Astrocyte (in vitro differentiated cells and primary cell): ENCODE data around the gene FBN3. TPM values are rescaled to one million over a fixed set of nuclear protein-coding genes. Genes with fewer than 3 reads are reported as not detected.

Experiments
- DNase-seq: peaks from one replicate; pipeline ENCODE4 v3.0.0-alpha.2; 2010; ENCODE audit warnings: low read depth
- FAIRE-seq: peaks from 2 replicates; lab custom pipeline; 2011; peaks lifted over from hg19 to GRCh38; lab: Jason Lieb, UNC
- H2AFZ ChIP-seq: 2 replicates; pipeline ENCODE4 v1.6.0; 2012; ENCODE audit warnings: low read depth, low read length, inconsistent platforms
- H3K27ac ChIP-seq: 2 replicates; pipeline ENCODE4 v1.5.1; 2011; ENCODE audit warnings: low read depth, low read length, inconsistent platforms
- H3K27me3 ChIP-seq: 2 replicates; pipeline ENCODE4 v1.6.0; 2011; ENCODE audit warnings: low read length, inconsistent platforms; ENCODE audit not compliant: insufficient read depth
- H3K36me3 ChIP-seq: 2 replicates; pipeline ENCODE4 v1.5.1; 2011; ENCODE audit warnings: low read length, inconsistent platforms; ENCODE audit not compliant: insufficient read depth
- H3K4me1 ChIP-seq: 2 replicates; pipeline ENCODE4 v1.5.1; 2011; ENCODE audit warnings: low read length, inconsistent platforms; ENCODE audit not compliant: insufficient read depth
- H3K4me2 ChIP-seq: 2 replicates; pipeline ENCODE4 v1.6.0; 2012; ENCODE audit warnings: low read length, inconsistent platforms
- H3K4me3 ChIP-seq: 2 replicates; pipeline ENCODE4 v1.5.1; 2011; ENCODE audit warnings: low read depth, mild to moderate bottlenecking, low read length, inconsistent platforms; ENCODE audit not compliant: insufficient read depth
- H3K79me2 ChIP-seq: 2 replicates; pipeline ENCODE4 v1.6.0; 2012; ENCODE audit warnings: mild to moderate bottlenecking, low read length, inconsistent platforms; ENCODE audit not compliant: insufficient read depth
- H3K9ac ChIP-seq: 2 replicates; pipeline ENCODE4 v1.6.0; 2012; ENCODE audit warnings: mild to moderate bottlenecking, low read length, inconsistent platforms
- H3K9me3 ChIP-seq: 2 replicates; pipeline ENCODE4 v1.5.1; 2012; ENCODE audit warnings: low read depth, mild to moderate bottlenecking, low read length, inconsistent platforms; ENCODE audit not compliant: insufficient read depth
- H4K20me1 ChIP-seq: 2 replicates; pipeline ENCODE4 v1.6.0; 2012; ENCODE audit warnings: low read length, inconsistent platforms; ENCODE audit not compliant: insufficient read depth
- H3K27ac Mint-ChIP-seq: one replicate; pipeline ENCODE4 v1.8.0; 2021; ENCODE audit warnings: mild to moderate bottlenecking, mixed read lengths; ENCODE audit not compliant: unreplicated experiment
- H3K27me3 Mint-ChIP-seq: one replicate; pipeline ENCODE4 v1.8.0; 2021; ENCODE audit warnings: low read depth, mixed read lengths; ENCODE audit not compliant: unreplicated experiment
- H3K36me3 Mint-ChIP-seq: one replicate; pipeline ENCODE4 v1.8.0; 2021; ENCODE audit warnings: low read depth, mixed read lengths; ENCODE audit not compliant: unreplicated experiment
- H3K4me1 Mint-ChIP-seq: one replicate; pipeline ENCODE4 v1.8.0; 2021; ENCODE audit warnings: low read depth, mixed read lengths; ENCODE audit not compliant: unreplicated experiment
- H3K4me3 Mint-ChIP-seq: one replicate; pipeline ENCODE4 v1.8.0; 2021; ENCODE audit warnings: mild to moderate bottlenecking, moderate library complexity, mixed read lengths; ENCODE audit not compliant: unreplicated experiment
- H3K9me3 Mint-ChIP-seq: one replicate; pipeline ENCODE4 v1.8.0; 2021; ENCODE audit warnings: mild to moderate bottlenecking, mixed read lengths; ENCODE audit not compliant: unreplicated experiment
- CTCF ChIP-seq: IDR thresholded peaks from 2 replicates; pipeline ENCODE4 v1.5.1; 2011; ENCODE audit warnings: low read depth, mild to moderate bottlenecking, inconsistent platforms, low read length, moderate library complexity; ENCODE audit not compliant: insufficient read depth
- EZH2 ChIP-seq: IDR thresholded peaks from 2 replicates; pipeline ENCODE4 v1.6.1; 2012; ENCODE audit warnings: mild to moderate bottlenecking, low read length, inconsistent platforms; ENCODE audit not compliant: insufficient read depth
- total RNA-seq: library from RNA; stranded (reverse); gene quantifications from 2 replicates; pipeline ENCODE4 v1.2.1, GENCODE V29; 2021

FBN3 gene
- total RNA-seq, 1 donor from 2014 or later = 1.00 TPM

GRCh38 chr19:8056533-8056932 lies 92.9 kb downstream of the FBN3 start:
- no peaks in the 10 kb centered on the region for H3K36me3 Mint-ChIP-seq
- Histone ChIP-seq H4K20me1 (no peaks in the 10 kb centered on the region), H2AFZ (no peak overlapping the region), H3K4me3 (no peak overlapping the region), H3K4me2 (no peak overlapping the region), H3K9ac (no peak overlapping the region), H3K9me3 (no peaks in the 10 kb centered on the region), H3K27me3 (no peaks in the 10 kb centered on the region), H3K27ac (no peak overlapping the region), H3K4me1 (no peaks in the 10 kb centered on the region), H3K36me3 (no peaks in the 10 kb centered on the region), H3K79me2 (no peaks in the 10 kb centered on the region)
- H3K4me1 Mint-ChIP-seq = no peaks in the 10 kb centered on the region
- FAIRE-seq = no peak
- no peak overlapping the region for H3K27ac Mint-ChIP-seq
- peaks cover 14% of the 10 kb centered on the region for H3K27me3 Mint-ChIP-seq
- H3K9me3 Mint-ChIP-seq = no peaks in the 10 kb centered on the region
- DNase-seq = no peak
- no peak for TF ChIP-seq EZH2
- TF ChIP-seq CTCF = no peak
- no peak overlapping the region for H3K4me3 Mint-ChIP-seq

GRCh38 chr19:8054169-8054568 lies 95.2 kb downstream of the FBN3 start:
- no peak for FAIRE-seq
- no peak overlapping the region for H3K27ac ChIP-seq

More at GRCh38 chr19:8054169-8054568, 95.2 kb downstream of the FBN3 start:
- H3K79me2 ChIP-seq = no peaks in the 10 kb centered on the region
- no peak overlapping the region for H3K4me3 ChIP-seq
- no peaks in the 10 kb centered on the region for H4K20me1 ChIP-seq
- peaks cover 2% of the 10 kb centered on the region for H3K27me3 ChIP-seq
- H3K4me3 Mint-ChIP-seq = no peak overlapping the region
- no peak overlapping the region for H3K4me2 ChIP-seq
- H3K36me3 Mint-ChIP-seq = no peaks in the 10 kb centered on the region
- H3K9ac ChIP-seq = no peak overlapping the region
- peaks cover 20% of the 10 kb centered on the region for H3K27me3 Mint-ChIP-seq
- no peaks in the 10 kb centered on the region for H3K9me3 Mint-ChIP-seq
- DNase-seq = no peak
- no peak overlapping the region for H3K27ac Mint-ChIP-seq
- H2AFZ ChIP-seq = no peak overlapping the region
- H3K4me1 ChIP-seq = no peaks in the 10 kb centered on the region
- H3K9me3 ChIP-seq = no peaks in the 10 kb centered on the region
- TF ChIP-seq CTCF = no peak
- TF ChIP-seq EZH2 = no peak
- H3K4me1 Mint-ChIP-seq = no peaks in the 10 kb centered on the region
- no peaks in the 10 kb centered on the region for H3K36me3 ChIP-seq
